Measurements from ENCODE around the gene PLEKHA7. TPM values are rescaled to one million over a fixed set of nuclear protein-coding genes. Genes with fewer than 3 reads are reported as not detected.

PLEKHA7 gene
- total and polyA plus RNA-seq, 2 donors from 2014 or later, result 24.4 to 65.7 TPM

GRCh38 chr11:16790486-16791190 is 223.6 kb downstream of the PLEKHA7 start:
- Histone ChIP-seq H3K36me3 (ENCODE audit: control insufficient read depth in 2 of 3, insufficient read depth in 3 of 3, low read length in 3 of 3) (peaks cover 2 to 51% (median 20%) of the 10 kb centered on the region in 3 donors), H3K4me3 (ENCODE audit: low read length in 3 of 3) (no peak overlapping the region), H3K4me1 (ENCODE audit: control insufficient read depth in 2 of 3, insufficient read depth in 2 of 3, low read depth in 1 of 3, low read length in 3 of 3) (peaks cover 0 to 21% (median 19%) of the 10 kb centered on the region in 3 donors), H3K9me3 (ENCODE audit: control insufficient read depth in 2 of 3, insufficient read depth in 1 of 3, low read length in 3 of 3) (no peaks in the 10 kb centered on the region), H3K9ac (ENCODE audit: low read length in 3 of 3) (no peak overlapping the region), H3K27me3 (ENCODE audit: control insufficient read depth, insufficient read depth, low read length) (no peaks in the 10 kb centered on the region), H3K27ac (ENCODE audit: low read depth in 2 of 2, low read length in 2 of 2) (no peak overlapping the region)
- no peak for TF ChIP-seq CTCF (IDR thresholded peaks at IDR 0.05; ENCODE audit: borderline replicate concordance, extremely low read depth, insufficient read depth)
- DNase-seq (no peak), FAIRE-seq (no peak)
- intact Hi-C loops (cut with DNase I), result no loop called here

- Histone ChIP-seq H3K4me1 (ENCODE audit: control insufficient read depth in 2 of 3, insufficient read depth in 2 of 3, low read depth in 1 of 3, low read length in 3 of 3) (peaks cover 0 to 26% (median 19%) of the 10 kb centered on the region in 3 donors), H3K4me3 (ENCODE audit: low read length in 3 of 3) (no peak overlapping the region), H3K9ac (ENCODE audit: low read length in 3 of 3) (no peak overlapping the region), H3K36me3 (ENCODE audit: control insufficient read depth in 2 of 3, insufficient read depth in 3 of 3, low read length in 3 of 3) (peaks cover 2 to 55% (median 20%) of the 10 kb centered on the region in 3 donors), H3K27me3 (ENCODE audit: control insufficient read depth, insufficient read depth, low read length) (no peaks in the 10 kb centered on the region), H3K27ac (ENCODE audit: low read depth in 2 of 2, low read length in 2 of 2) (no peak overlapping the region), H3K9me3 (ENCODE audit: control insufficient read depth in 2 of 3, insufficient read depth in 1 of 3, low read length in 3 of 3) (no peaks in the 10 kb centered on the region)
- no peak for DNase-seq
- FAIRE-seq, result no peak
- intact Hi-C loops (cut with DNase I), result no loop called here
- no peak for TF ChIP-seq CTCF (IDR thresholded peaks at IDR 0.05; ENCODE audit: borderline replicate concordance, extremely low read depth, insufficient read depth)
Measured at GRCh38 chr11:16789560-16790485, 224.4 kb downstream of the PLEKHA7 start.

- intact Hi-C loops (cut with DNase I), result no loop called here
- H3K36me3 ChIP-seq (ENCODE audit: control insufficient read depth in 2 of 3, insufficient read depth in 3 of 3, low read length in 3 of 3), result peaks cover 2 to 48% (median 16%) of the 10 kb centered on the region in 3 donors
- no peak for TF ChIP-seq CTCF (IDR thresholded peaks at IDR 0.05; ENCODE audit: borderline replicate concordance, extremely low read depth, insufficient read depth)
- no peaks in the 10 kb centered on the region for H3K9me3 ChIP-seq (ENCODE audit: control insufficient read depth in 2 of 3, insufficient read depth in 1 of 3, low read length in 3 of 3)
- H3K27ac ChIP-seq (ENCODE audit: low read depth in 2 of 2, low read length in 2 of 2), result no peak overlapping the region
- DNase-seq (no peak), FAIRE-seq (no peak)
- no peaks in the 10 kb centered on the region for H3K27me3 ChIP-seq (ENCODE audit: control insufficient read depth, insufficient read depth, low read length)
- H3K4me1 ChIP-seq (ENCODE audit: control insufficient read depth in 2 of 3, insufficient read depth in 2 of 3, low read depth in 1 of 3, low read length in 3 of 3), result peaks cover 0 to 26% (median 20%) of the 10 kb centered on the region in 3 donors
- H3K9ac ChIP-seq (ENCODE audit: low read length in 3 of 3), result no peak overlapping the region
- no peak overlapping the region for H3K4me3 ChIP-seq (ENCODE audit: low read length in 3 of 3)
Measured at GRCh38 chr11:16789063-16789420, 225.2 kb downstream of the PLEKHA7 start.
